GM12873 (cell line): ENCODE results near the gene NPAS1.
A peak's percentile ranks its signal among the peaks of the same experiment; 100 is the strongest.

Experiments
- CTCF ChIP-seq: IDR thresholded peaks from 2 replicates; pipeline ENCODE4 v1.5.1; 2012; ENCODE audit warnings: low read depth, mild to moderate bottlenecking, moderate library complexity, low read length, control low read depth; ENCODE audit not compliant: insufficient read depth; ENCODE audit errors: missing control alignments

NPAS1 gene

GRCh38 chr19:47023448-47023794 is 3.8 kb downstream of the NPAS1 start:
- no peak for TF ChIP-seq CTCF

GRCh38 chr19:47024502-47024901 is 4.9 kb downstream of the NPAS1 start:
- TF ChIP-seq CTCF, result no peak

- no peak for TF ChIP-seq CTCF
These were observed 6.5 kb downstream of the NPAS1 start for GRCh38 chr19:47026156-47026555.

GRCh38 chr19:47026889-47027288 is 7.3 kb downstream of the NPAS1 start:
- no peak for TF ChIP-seq CTCF

GRCh38 chr19:47027586-47028088 is 8.0 kb downstream of the NPAS1 start:
- no peak for TF ChIP-seq CTCF

GRCh38 chr19:47028195-47028601 is 8.6 kb downstream of the NPAS1 start:
- no peak for TF ChIP-seq CTCF

GRCh38 chr19:47032171-47032811 is 12.7 kb downstream of the NPAS1 start:
- peak; percentile 96 for TF ChIP-seq CTCF
